A673 (cell line): Measurements from ENCODE around the gene CD83. TPM values are rescaled to one million over a fixed set of nuclear protein-coding genes. Genes with fewer than 3 reads are reported as not detected.

Experiments used
- BruUV-seq: library from RNA; stranded (reverse); fragments of 400-500 nt; replicated peaks from 2 replicates; lab custom pipeline; 2021; lab: Mats Ljungman, UMichigan
- CTCF ChIA-PET: fragments of 300-600 bp; sonication (Branson Sonifier 250); formaldehyde crosslinking; loops from one replicate; lab custom pipeline; 2022; ENCODE audit warnings: antibody characterized with exemption; lab: Charles Lee
- POLR2A ChIA-PET: fragments of 300-600 bp; sonication (Branson Sonifier 250); formaldehyde crosslinking; loops from one replicate; lab custom pipeline; 2022; ENCODE audit warnings: antibody characterized with exemption; ENCODE audit not compliant: low non-redundant PET; lab: Charles Lee
- DNase-seq: peaks from one replicate; pipeline ENCODE4 v3.0.0-alpha.2; 2015; ENCODE audit warnings: low spot score
- H3K27ac ChIP-seq: fragments of 200-600 bp; sonication (generic); 2 replicates; pipeline ENCODE4 v1.5.1; 2016; ENCODE audit warnings: mixed run types, low read depth, mild to moderate bottlenecking, mixed read lengths, antibody characterized with exemption, low read length; ENCODE audit not compliant: poor library complexity, severe bottlenecking
- H3K27me3 ChIP-seq: fragments of 200-600 bp; sonication (generic); replicated peaks from 2 replicates; pipeline ENCODE4 v1.6.1; 2017; ENCODE audit warnings: mixed run types, low read depth, mild to moderate bottlenecking, mixed read lengths, antibody characterized with exemption, low read length; ENCODE audit not compliant: insufficient read depth, poor library complexity
- H3K36me3 ChIP-seq: fragments of 200-600 bp; sonication (generic); 2 replicates; pipeline ENCODE4 v1.6.1; 2016; ENCODE audit warnings: mixed run types, mild to moderate bottlenecking, mixed read lengths, antibody characterized with exemption, low read length; ENCODE audit not compliant: insufficient read depth, poor library complexity, severe bottlenecking
- H3K4me1 ChIP-seq: fragments of 200-600 bp; sonication (generic); 2 replicates; pipeline ENCODE4 v1.6.1; 2017; ENCODE audit warnings: mixed run types, mild to moderate bottlenecking, mixed read lengths, antibody characterized with exemption, low read length; ENCODE audit not compliant: insufficient read depth, poor library complexity, severe bottlenecking
- H3K4me3 ChIP-seq: fragments of 200-600 bp; sonication (generic); 2 replicates; pipeline ENCODE4 v1.5.1; 2016; ENCODE audit warnings: low read depth, mixed run types, mild to moderate bottlenecking, mixed read lengths, low read length; ENCODE audit not compliant: poor library complexity, severe bottlenecking
- H3K9me3 ChIP-seq: fragments of 200-600 bp; sonication (generic); 2 replicates; pipeline ENCODE4 v1.6.1; 2016; ENCODE audit warnings: mixed run types, low read depth, mild to moderate bottlenecking, mixed read lengths, antibody characterized with exemption, low read length; ENCODE audit not compliant: poor library complexity, severe bottlenecking
- EZH2 ChIP-seq: fragments of 200-600 bp; sonication (generic); IDR thresholded peaks from 2 replicates; pipeline ENCODE4 v1.6.1; 2017; ENCODE audit warnings: borderline replicate concordance, low read depth, mild to moderate bottlenecking, mixed read lengths, antibody characterized with exemption, low read length; ENCODE audit not compliant: poor library complexity, severe bottlenecking
- intact Hi-C: fragments of 100-400 bp; cut with micrococcal nuclease; formaldehyde crosslinking; loops from one replicate; pipeline ENCODE4 v1.10.0; 2022; ENCODE audit not compliant: unreplicated experiment
- total RNA-seq: library from RNA; stranded (reverse); gene quantifications from 2 replicates; pipeline ENCODE4 v1.2.3, GENCODE V29; 2021
- TF ChIP-seq, protein P1 (sequence below): fragments of 300-800, 200-600 bp; sonication (generic); conservative IDR thresholded peaks from 2 replicates; pipeline ENCODE4 v1.5.1; 2017; ENCODE audit warnings: low read depth, mild to moderate bottlenecking, antibody characterized with exemption, low read length, moderate library complexity, mixed read lengths

CD83 gene
- total RNA-seq, 1 experiment from 2014 or later = 14.4 TPM

DNA sequence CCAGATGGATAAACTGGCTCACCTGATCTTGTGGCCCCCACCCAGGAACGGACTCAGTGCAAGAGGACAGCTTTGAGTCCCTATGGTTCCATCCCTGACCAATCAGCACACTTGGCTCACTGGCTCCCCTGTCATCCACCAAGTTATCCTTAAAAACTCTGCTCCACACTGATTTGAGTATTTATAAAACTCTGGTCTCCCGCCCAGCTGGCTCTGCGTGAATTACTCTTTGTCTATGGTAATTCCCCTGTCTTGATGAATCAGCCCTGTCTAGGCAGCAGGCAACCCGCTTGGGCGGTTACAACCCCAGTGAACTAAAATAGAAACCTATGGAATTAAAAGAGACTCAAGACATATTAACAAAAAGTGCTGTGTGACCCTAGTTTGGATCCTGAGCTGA is 38.1 kb upstream of the CD83 start:
- intact Hi-C loops = no loop called here
- ChIA-PET POLR2A (interaction anchor here (0.6 kb wide), 1 partner anchor 467 kb away, joined by 3 read pairs; no protein-coding TSS in a partner anchor), CTCF (no interaction called here)
- Histone ChIP-seq H3K27me3 (no peaks in the 10 kb centered on the region), H3K36me3 (no peaks in the 10 kb centered on the region), H3K4me3 (no peak overlapping the region), H3K9me3 (no peaks in the 10 kb centered on the region), H3K4me1 (peaks cover 15% of the 10 kb centered on the region), H3K27ac (no peak overlapping the region)
- peak; percentile 62 for DNase-seq
- no TSS peak for BruUV-seq
- TF ChIP-seq EZH2 = no peak
- TF ChIP-seq, protein P1, sequence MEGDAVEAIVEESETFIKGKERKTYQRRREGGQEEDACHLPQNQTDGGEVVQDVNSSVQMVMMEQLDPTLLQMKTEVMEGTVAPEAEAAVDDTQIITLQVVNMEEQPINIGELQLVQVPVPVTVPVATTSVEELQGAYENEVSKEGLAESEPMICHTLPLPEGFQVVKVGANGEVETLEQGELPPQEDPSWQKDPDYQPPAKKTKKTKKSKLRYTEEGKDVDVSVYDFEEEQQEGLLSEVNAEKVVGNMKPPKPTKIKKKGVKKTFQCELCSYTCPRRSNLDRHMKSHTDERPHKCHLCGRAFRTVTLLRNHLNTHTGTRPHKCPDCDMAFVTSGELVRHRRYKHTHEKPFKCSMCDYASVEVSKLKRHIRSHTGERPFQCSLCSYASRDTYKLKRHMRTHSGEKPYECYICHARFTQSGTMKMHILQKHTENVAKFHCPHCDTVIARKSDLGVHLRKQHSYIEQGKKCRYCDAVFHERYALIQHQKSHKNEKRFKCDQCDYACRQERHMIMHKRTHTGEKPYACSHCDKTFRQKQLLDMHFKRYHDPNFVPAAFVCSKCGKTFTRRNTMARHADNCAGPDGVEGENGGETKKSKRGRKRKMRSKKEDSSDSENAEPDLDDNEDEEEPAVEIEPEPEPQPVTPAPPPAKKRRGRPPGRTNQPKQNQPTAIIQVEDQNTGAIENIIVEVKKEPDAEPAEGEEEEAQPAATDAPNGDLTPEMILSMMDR = no peak

DNA sequence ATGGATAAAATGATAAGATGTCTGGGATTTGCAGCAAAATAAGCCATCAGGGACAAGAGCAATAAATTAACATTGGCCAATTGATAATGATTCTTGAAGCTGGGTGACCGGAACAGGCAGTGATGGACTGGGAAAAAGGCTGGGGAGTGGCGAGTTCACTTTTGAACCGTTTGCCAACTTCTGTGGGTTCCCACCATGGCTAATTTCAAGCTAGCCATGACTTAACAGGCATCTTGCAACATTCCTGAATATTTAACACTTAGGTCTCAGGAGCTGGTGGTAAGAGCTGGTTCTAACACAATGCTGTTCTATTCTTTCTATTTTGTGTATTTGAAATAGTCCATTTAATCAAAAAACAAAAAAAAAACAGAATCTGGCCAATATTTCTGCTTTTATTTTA is 37.6 kb upstream of the CD83 start:
- ChIA-PET POLR2A (no interaction called here), CTCF (no interaction called here)
- no TSS peak for BruUV-seq
- Histone ChIP-seq H3K9me3 (no peaks in the 10 kb centered on the region), H3K4me3 (no peak overlapping the region), H3K27me3 (no peaks in the 10 kb centered on the region), H3K4me1 (peaks cover 10% of the 10 kb centered on the region), H3K27ac (no peak overlapping the region), H3K36me3 (no peaks in the 10 kb centered on the region)
- no peak for TF ChIP-seq EZH2
- TF ChIP-seq, protein P1 = no peak
- intact Hi-C loops = no loop called here
- DNase-seq = no peak

DNA sequence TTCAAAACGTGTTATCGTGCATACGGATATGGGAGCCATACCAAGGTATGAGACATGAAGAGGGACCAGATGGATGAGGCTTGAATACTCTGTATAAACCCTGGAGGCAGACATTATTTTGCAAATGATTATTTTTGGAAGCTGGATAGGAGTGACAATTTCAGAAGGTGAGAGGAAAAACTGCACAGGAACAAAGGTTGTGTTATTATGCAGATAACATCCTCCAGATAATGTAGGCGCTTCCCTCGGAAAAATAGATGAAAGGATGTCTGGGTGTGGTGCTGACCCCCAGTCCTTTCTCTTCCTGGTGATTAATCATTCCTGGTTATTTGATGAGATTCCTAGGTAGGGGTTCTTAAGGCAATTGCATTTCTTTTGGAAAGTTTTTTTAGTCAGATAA is 36.4 kb upstream of the CD83 start:
- no peaks in the 10 kb centered on the region for H3K36me3 ChIP-seq
- ChIA-PET CTCF (no interaction called here), POLR2A (no interaction called here)
- no peaks in the 10 kb centered on the region for H3K27me3 ChIP-seq
- no peak overlapping the region for H3K4me3 ChIP-seq
- intact Hi-C loops = no loop called here
- no peak for DNase-seq
- no peaks in the 10 kb centered on the region for H3K4me1 ChIP-seq
- H3K27ac ChIP-seq = no peak overlapping the region
- TF ChIP-seq, protein P1 = no peak
- no peak for TF ChIP-seq EZH2
- no peaks in the 10 kb centered on the region for H3K9me3 ChIP-seq
- no TSS peak for BruUV-seq
